ENCODE measurements around the gene OCEL1. TPM values are rescaled to one million over a fixed set of nuclear protein-coding genes. Genes with fewer than 3 reads are reported as not detected.

Gene OCEL1, protein sequence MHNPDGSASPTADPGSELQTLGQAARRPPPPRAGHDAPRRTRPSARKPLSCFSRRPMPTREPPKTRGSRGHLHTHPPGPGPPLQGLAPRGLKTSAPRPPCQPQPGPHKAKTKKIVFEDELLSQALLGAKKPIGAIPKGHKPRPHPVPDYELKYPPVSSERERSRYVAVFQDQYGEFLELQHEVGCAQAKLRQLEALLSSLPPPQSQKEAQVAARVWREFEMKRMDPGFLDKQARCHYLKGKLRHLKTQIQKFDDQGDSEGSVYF
- total RNA-seq (2021), result 25.7 and 26.4 TPM in 2 replicates
- long read RNA-seq, transcript OCEL1-205 (3 exons, 842 nt), result minor isoform, 6 of 53 reads
- long read RNA-seq, transcript OCEL1-201 (6 exons, 1,133 nt), result major isoform, 17 of 53 reads
- long read RNA-seq, partial matches to known transcripts, result 9 of 53 reads
- long read RNA-seq, other reads (novel, unspliced or antisense), result 13 of 53 reads

GRCh38 chr19:17226002-17226933, at the start of gene OCEL1:
TSS of gene OCEL1 (plus strand) at chr19:17226226. CDS start at chr19:17226248, 22 bp downstream.
- H2AFZ ChIP-seq (ENCODE audit: low read length), result no peak within 1 kb of the TSS
- H3K4me1 ChIP-seq (ENCODE audit: insufficient read depth, low read length), result no peaks in the 10 kb centered on the region; the same call in 1 of the 2 replicates
- Mint-ChIP-seq H3K4me1 (peaks cover 8 to 21% of the 10 kb centered on the region in 2 experiments), H3K4me3 (peak within 1 kb of the TSS; percentile 79 to 96), H3K9me3 (no peaks in the 10 kb centered on the region), H3K36me3 (ENCODE audit: insufficient read depth in 1 of 3, low read depth in 3 of 3) (peaks cover 4 to 19% (median 14%) of the 10 kb centered on the region in 3 experiments; a peak in 6 of 7 replicates), H3K27ac (peak within 1 kb of the TSS; percentile 97 to 100 (median 98)), H3K27me3 (ENCODE audit: low read depth) (no peaks in the 10 kb centered on the region)
- no peaks in the 10 kb centered on the region for H3K9me3 ChIP-seq (ENCODE audit: control insufficient read depth, low read depth, low read length)
- no CpG with 5 or more reads among the region's 90 CpGs for WGBS (ENCODE audit: extremely low coverage, insufficient read length, low lambda C conversion rate)
- H2BK15ac ChIP-seq (ENCODE audit: low read depth, low read length), result peak within 1 kb of the TSS; percentile 75; the same call in 1 of the 2 replicates
- no peaks in the 10 kb centered on the region for H3K79me2 ChIP-seq (ENCODE audit: insufficient read depth, low read length)
- H4K91ac ChIP-seq (ENCODE audit: insufficient read length, low read depth, low read length), result no peak within 1 kb of the TSS
- H2BK120ac ChIP-seq (ENCODE audit: low read depth, low read length, poor library complexity, severe bottlenecking), result no peak within 1 kb of the TSS
- no peak within 1 kb of the TSS for H4K5ac ChIP-seq (ENCODE audit: insufficient read length, low read depth, low read length)
- no peak within 1 kb of the TSS for H3K56ac ChIP-seq (ENCODE audit: insufficient read length, low read depth, low read length)
- H3K23ac ChIP-seq (ENCODE audit: insufficient read length, low read depth, low read length), result no peak within 1 kb of the TSS
- no peak within 1 kb of the TSS for H3T11ph ChIP-seq (ENCODE audit: low read length)
- H3K18ac ChIP-seq (ENCODE audit: insufficient read length, low read depth, low read length), result peak within 1 kb of the TSS; percentile 28
- H3K4me2 ChIP-seq (ENCODE audit: insufficient read depth, insufficient read length, low read length), result peak within 1 kb of the TSS; percentile 68
- H3K27ac ChIP-seq (ENCODE audit: insufficient read length, low read depth, low read length), result no peak within 1 kb of the TSS
- no peak within 1 kb of the TSS for H3K14ac ChIP-seq (ENCODE audit: insufficient read depth, low read length)
- peak; percentile 97 for DNase-seq
- no peak within 1 kb of the TSS for H2BK5ac ChIP-seq (ENCODE audit: insufficient read length, low read length)
- no peak for TF ChIP-seq CTCF (conservative IDR thresholded peaks at IDR 0.05)
- H2AK5ac ChIP-seq (ENCODE audit: insufficient read length, low read length), result no peak within 1 kb of the TSS
- no peaks in the 10 kb centered on the region for H4K20me1 ChIP-seq (ENCODE audit: control insufficient read depth, insufficient read depth, insufficient read length)
- H2BK12ac ChIP-seq (ENCODE audit: insufficient read length, low read depth, low read length), result no peak within 1 kb of the TSS
- H2BK20ac ChIP-seq (ENCODE audit: low read depth, low read length, poor library complexity, severe bottlenecking), result no peak within 1 kb of the TSS
- peaks cover 5% of the 10 kb centered on the region for H3K23me2 ChIP-seq (ENCODE audit: insufficient read length, low read depth, low read length, poor library complexity, severe bottlenecking)
- H3K79me1 ChIP-seq (ENCODE audit: insufficient read depth, low read depth, low read length, poor library complexity, severe bottlenecking), result no peaks in the 10 kb centered on the region
- H4K8ac ChIP-seq (replicated peaks; ENCODE audit: insufficient read length, low read depth, low read length), result no peak within 1 kb of the TSS
- no peak within 1 kb of the TSS; the same call in 1 of the 2 replicates for H3K4ac ChIP-seq (ENCODE audit: low read depth, low read length)
- peak within 1 kb of the TSS; percentile 62 for H3K9ac ChIP-seq (ENCODE audit: extremely low read depth, insufficient read length, low read length)
- no peaks in the 10 kb centered on the region for H3K27me3 ChIP-seq (ENCODE audit: insufficient read depth, low read length)

Data from H9 (cell line).